IPS DF 6.9 (cell line): ENCODE results near the gene AKIRIN1.
"Not testable (repeated sequence)": the region's sequence is repeated elsewhere in the genome, so short reads cannot be mapped to it uniquely, and the experiment has no call there.

ENCODE experiments used
- DNase-seq: peaks from one replicate; pipeline ENCODE4 v3.0.0-alpha.2; 2013; ENCODE audit warnings: low read depth, low spot score
- H3K27ac ChIP-seq: one replicate; pipeline ENCODE4 v1.5.1; 2013; ENCODE audit warnings: low read length, control low read depth
- H3K27me3 ChIP-seq: 2 replicates; pipeline ENCODE4 v1.6.1; 2013; ENCODE audit warnings: mild to moderate bottlenecking, low read length; ENCODE audit not compliant: control insufficient read depth, insufficient read depth
- H3K36me3 ChIP-seq: 2 replicates; pipeline ENCODE4 v1.6.1; 2013; ENCODE audit warnings: low read length; ENCODE audit not compliant: control insufficient read depth, insufficient read depth
- H3K4me1 ChIP-seq: 2 replicates; pipeline ENCODE4 v1.6.1; 2013; ENCODE audit warnings: low read length; ENCODE audit not compliant: control insufficient read depth, insufficient read depth
- H3K4me3 ChIP-seq: 2 replicates; pipeline ENCODE4 v1.5.1; 2013; ENCODE audit warnings: mild to moderate bottlenecking, low read length
- H3K9me3 ChIP-seq: 2 replicates; pipeline ENCODE4 v1.6.1; 2013; ENCODE audit warnings: low read length, inconsistent platforms; ENCODE audit not compliant: control insufficient read depth, insufficient read depth
- WGBS: extraction: QIAGEN DNeasy Blood & Tissue Kit; methylation state at CpG from one replicate; pipeline ENCODE4 v1.1.7; 2013; ENCODE audit warnings: mixed read lengths, missing lambda C conversion rate; ENCODE audit not compliant: insufficient read length, insufficient coverage; 5-methylcytosine and 5-hydroxymethylcytosine counted together

The AKIRIN1 gene

GRCh38 chr1:38973145-38973544, 17.9 kb upstream of the AKIRIN1 start:
- not testable (repeated sequence) for H3K9me3 ChIP-seq, DNase-seq, H3K27me3 ChIP-seq, H3K4me1 ChIP-seq, H3K4me3 ChIP-seq, H3K27ac ChIP-seq, H3K36me3 ChIP-seq
- no CpG with 5 or more reads among the region's 6 CpGs for WGBS

DNA sequence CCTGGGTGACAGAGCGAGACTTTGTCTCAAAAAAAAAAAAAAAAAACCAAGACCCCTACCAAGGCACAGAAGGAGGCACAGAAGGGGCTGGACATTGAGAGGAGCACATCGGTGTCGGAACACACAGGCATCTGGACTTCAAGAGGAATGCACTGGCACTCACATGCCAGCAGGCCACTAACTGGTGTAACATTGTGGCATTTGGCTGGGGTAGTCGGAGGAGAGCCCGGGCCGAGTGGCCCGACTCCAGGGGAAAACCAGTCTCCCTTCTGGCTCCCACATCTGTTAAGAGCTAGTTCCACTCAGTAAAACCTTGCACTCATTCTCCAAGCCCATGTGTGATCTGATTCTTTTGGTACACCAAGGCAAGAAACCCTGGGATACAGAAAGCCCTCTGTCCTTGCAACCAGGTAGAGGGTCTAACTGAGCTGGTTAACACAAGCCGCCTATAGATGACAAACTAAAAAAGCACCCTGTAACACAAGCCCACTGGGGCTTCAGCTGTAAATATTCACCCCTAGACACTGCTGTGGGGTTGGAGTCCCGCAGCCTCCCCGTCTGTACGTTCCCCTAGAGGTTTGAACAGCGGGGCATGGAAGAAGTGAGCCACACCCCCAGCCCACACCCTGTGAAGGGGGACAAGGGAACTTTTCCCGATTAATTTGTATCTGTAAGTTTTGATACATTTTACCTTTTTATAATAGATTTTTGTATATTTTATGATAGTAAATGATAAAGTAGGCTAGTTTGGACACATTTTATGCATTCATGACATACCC, 17.2 kb upstream of the AKIRIN1 start:
- Histone ChIP-seq H3K4me3 (no peak overlapping the region), H3K27me3 (no peaks in the 10 kb centered on the region), H3K4me1 (no peaks in the 10 kb centered on the region), H3K36me3 (no peaks in the 10 kb centered on the region), H3K27ac (no peak overlapping the region), H3K9me3 (no peaks in the 10 kb centered on the region)
- no CpG with 5 or more reads among the region's 13 CpGs for WGBS
- DNase-seq: no peak

DNA sequence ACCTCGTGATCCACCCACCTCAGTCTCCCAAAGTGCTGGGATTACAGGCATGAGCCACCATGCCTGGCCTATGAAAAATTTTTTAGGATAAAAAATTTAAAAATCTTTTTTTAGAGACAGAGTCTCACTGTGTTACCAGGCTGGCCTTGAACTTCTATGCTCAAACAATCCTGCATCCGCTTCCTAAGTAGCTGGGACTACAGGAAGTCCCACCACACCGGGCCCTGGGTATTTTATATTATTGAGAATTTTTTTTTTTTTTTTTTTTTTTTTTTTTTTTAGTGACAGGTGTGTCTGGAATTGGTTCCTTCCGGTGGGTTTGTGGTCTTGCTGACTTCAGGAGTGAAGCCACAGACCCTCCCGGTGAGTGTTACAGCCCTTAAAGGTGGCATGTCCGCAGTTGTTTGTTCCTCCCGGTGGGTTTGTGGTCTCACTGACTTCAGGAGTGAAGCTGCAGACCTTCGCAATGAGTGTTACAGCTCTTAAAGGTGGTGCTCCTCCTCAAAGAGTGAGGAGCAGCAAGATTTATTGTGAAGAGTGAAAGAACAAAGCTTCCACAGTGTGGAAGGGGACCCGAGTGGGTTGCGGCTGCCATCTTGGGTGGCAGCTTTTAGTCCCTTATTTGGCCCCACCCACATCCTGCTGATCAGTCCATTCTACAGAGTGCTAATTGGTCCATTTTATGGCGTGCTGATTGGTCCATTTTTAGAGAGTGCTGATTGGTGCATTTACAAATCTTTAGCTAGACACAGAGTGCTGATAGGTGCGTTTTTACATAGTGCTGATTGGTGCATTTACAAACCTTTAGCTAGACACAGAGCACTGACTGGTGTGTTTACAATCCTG, 13.5 kb upstream of the AKIRIN1 start:
- H3K27ac ChIP-seq, H3K36me3 ChIP-seq, DNase-seq, H3K4me1 ChIP-seq, H3K9me3 ChIP-seq, H3K4me3 ChIP-seq, H3K27me3 ChIP-seq: not testable (repeated sequence)
- no CpG with 5 or more reads among the region's 12 CpGs for WGBS

- DNase-seq, H3K27ac ChIP-seq, H3K4me1 ChIP-seq, H3K36me3 ChIP-seq, H3K27me3 ChIP-seq, H3K4me3 ChIP-seq, H3K9me3 ChIP-seq: not testable (repeated sequence)
- no CpG with 5 or more reads among the region's 6 CpGs for WGBS
These were observed 12.9 kb upstream of the AKIRIN1 start for GRCh38 chr1:38978245-38978542.

DNA sequence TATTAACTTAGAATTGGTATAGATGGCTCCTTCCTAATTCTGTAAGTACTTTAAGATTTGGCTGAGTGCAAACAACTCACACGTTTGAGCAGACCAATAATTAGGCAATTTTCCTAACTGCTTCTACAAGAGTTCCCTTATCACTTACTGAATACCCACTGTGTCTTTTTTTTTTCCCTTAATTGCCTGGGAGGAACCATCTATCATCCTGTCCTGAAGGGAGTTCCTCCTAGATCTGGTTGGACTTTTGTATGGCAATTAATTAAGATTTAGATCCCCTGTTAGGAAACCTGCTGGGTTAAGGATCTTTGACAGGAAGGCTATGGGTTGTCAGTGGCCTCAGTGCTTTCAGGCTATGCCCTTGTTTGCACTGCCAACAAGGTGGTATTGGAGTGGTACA, 11.7 kb upstream of the AKIRIN1 start:
- WGBS: no CpG with 5 or more reads among the region's 1 CpG
- H3K4me1 ChIP-seq, H3K36me3 ChIP-seq, H3K27ac ChIP-seq, H3K4me3 ChIP-seq, H3K27me3 ChIP-seq, H3K9me3 ChIP-seq, DNase-seq: not testable (repeated sequence)

- Histone ChIP-seq H3K4me1 (peaks cover 4% of the 10 kb centered on the region; the same call in 1 of the 2 replicates), H3K27me3 (no peaks in the 10 kb centered on the region), H3K4me3 (no peak overlapping the region), H3K36me3 (no peaks in the 10 kb centered on the region; the same call in 1 of the 2 replicates), H3K9me3 (no peaks in the 10 kb centered on the region), H3K27ac (no peak overlapping the region)
- no CpG with 5 or more reads among the region's 2 CpGs for WGBS
- no peak for DNase-seq
These were observed 1.1 kb upstream of the AKIRIN1 start for GRCh38 chr1:38989979-38990378.

DNA sequence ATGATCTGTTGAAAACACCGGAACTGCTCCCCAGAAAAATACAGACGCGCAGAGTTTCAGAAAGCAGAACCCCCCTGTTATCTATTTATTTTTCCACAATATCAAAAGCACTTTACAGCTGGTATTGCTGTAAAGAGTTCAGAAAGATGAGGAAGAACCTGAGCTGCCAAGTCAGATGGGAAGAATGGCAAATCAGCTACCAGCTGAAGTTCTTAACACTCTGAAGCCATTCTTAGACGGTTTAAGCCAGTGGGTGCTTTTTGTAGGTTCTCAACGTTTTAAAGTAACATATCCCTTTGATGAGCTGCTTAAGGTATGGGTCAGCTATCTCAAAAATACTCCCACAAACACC, 714 bp upstream of the AKIRIN1 start:
- no peak for DNase-seq
- peaks cover under 1% of the 10 kb centered on the region; the same call in 1 of the 2 replicates for H3K36me3 ChIP-seq
- no CpG with 5 or more reads among the region's 5 CpGs for WGBS
- no peaks in the 10 kb centered on the region for H3K9me3 ChIP-seq
- H3K4me3 ChIP-seq: no peak overlapping the region; the same call in 1 of the 2 replicates
- H3K4me1 ChIP-seq: peaks cover 4% of the 10 kb centered on the region; the same call in 1 of the 2 replicates
- no peaks in the 10 kb centered on the region for H3K27me3 ChIP-seq
- H3K27ac ChIP-seq: no peak overlapping the region

DNA sequence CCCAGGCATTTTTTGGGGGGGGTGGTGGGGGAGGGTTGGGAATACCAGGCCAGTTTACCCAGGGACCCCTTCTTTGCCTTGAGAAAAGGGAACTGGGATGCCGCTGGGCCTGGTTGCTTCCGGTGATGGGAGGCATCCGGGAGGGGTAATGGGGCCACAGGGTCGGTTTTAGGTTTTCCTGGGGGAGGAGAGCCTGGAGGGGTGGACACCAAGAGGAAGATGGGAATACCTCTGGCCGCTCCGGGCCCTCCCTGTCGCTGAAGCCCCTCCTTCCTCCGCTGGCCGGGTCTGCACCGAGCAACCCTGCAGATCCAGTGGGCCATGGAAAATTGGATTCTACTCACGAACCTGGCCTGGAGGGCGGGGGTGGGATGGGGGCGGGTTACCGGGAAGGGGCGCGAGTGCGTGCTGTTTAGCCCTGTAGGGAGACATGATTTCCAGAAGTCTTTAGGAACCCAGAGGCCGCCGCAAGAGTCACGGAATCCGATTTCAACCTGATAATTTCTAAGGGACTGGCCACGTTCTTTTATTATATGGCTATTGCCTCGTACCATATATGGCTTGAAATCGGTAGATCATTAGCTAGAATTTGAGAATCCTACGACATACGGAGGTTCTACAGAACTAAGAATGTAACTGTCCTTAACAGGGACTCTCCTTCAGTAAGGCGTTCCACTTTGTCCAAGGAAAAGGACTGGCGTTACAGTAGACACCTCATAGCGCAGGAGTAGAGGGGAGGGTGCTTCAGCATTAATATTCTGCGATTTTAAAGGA, 749 bp downstream of the AKIRIN1 start:
- Histone ChIP-seq H3K9me3 (no peaks in the 10 kb centered on the region), H3K27ac (no peak overlapping the region), H3K36me3 (peaks cover 2% of the 10 kb centered on the region; the same call in 1 of the 2 replicates), H3K27me3 (no peaks in the 10 kb centered on the region), H3K4me3 (peak overlapping the region; percentile 86), H3K4me1 (peaks cover 2% of the 10 kb centered on the region; the same call in 1 of the 2 replicates)
- DNase-seq: no peak
- no CpG with 5 or more reads among the region's 30 CpGs for WGBS

DNA sequence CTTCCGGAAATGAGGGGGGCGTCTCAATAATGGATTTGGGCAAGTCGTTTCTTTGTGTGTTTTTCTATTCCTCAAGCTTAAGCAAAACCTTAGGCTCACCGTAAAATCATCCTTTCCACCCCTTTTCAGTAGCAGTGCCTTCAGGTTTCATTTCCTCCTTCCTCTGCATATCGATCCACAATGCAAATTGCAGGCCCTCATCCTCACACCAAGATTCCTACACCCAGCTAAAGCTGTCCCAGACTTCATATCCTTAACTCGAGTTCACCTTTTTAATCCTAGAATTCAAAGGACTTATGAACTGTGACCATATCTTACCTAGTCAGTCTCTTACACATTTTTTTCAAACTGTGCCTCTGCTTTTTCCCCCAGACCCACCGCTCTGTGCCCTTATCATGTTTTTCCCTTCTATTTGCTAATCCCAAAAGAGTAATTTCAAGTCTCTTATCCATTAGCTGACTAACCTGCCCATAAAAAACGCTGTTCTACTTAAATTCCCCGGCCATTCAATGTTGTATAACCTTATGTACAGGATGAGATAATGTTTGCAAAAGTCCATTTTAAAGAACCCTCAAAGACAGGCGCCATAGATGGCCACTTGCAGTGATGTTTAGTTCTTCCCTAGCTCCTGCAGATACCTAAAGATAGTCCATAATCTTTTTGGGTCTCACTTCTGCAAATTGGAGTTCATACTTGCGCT, 1.5 kb downstream of the AKIRIN1 start:
- Histone ChIP-seq H3K27me3 (no peaks in the 10 kb centered on the region), H3K4me1 (peaks cover 2% of the 10 kb centered on the region; the same call in 1 of the 2 replicates)
- no CpG with 5 or more reads among the region's 11 CpGs for WGBS

GRCh38 chr1:38994196-38994595, 3.1 kb downstream of the AKIRIN1 start:
- peaks cover 2% of the 10 kb centered on the region; the same call in 1 of the 2 replicates for H3K4me1 ChIP-seq

More for the DNA sequence above, 1.5 kb downstream of the AKIRIN1 start:
- peaks cover 2% of the 10 kb centered on the region; the same call in 1 of the 2 replicates for H3K36me3 ChIP-seq
- H3K4me3 ChIP-seq: peak overlapping the region; percentile 86; the same call in 1 of the 2 replicates
- no peak for DNase-seq
- no peak overlapping the region for H3K27ac ChIP-seq
- H3K9me3 ChIP-seq: no peaks in the 10 kb centered on the region

More at GRCh38 chr1:38994196-38994595, 3.1 kb downstream of the AKIRIN1 start:
- WGBS: no CpG with 5 or more reads among the region's 5 CpGs
- DNase-seq: no peak
- H3K36me3 ChIP-seq: peaks cover 7% of the 10 kb centered on the region; the same call in 1 of the 2 replicates
- no peaks in the 10 kb centered on the region for H3K9me3 ChIP-seq
- H3K27ac ChIP-seq: no peak overlapping the region
- no peak overlapping the region for H3K4me3 ChIP-seq
- no peaks in the 10 kb centered on the region for H3K27me3 ChIP-seq
